NCI-H1417 treated with DMSO at 0.1 percent for 48 hours (cell line): ENCODE data around the gene GPR137C.
"Not testable (repeated sequence)": the region's sequence is repeated elsewhere in the genome, so short reads cannot be mapped to it uniquely, and the experiment has no call there.

ENCODE experiments used
- DNase-seq: peaks from one replicate; lab custom pipeline; 2025; lab: John Stamatoyannopoulos, UW

GPR137C gene

DNA sequence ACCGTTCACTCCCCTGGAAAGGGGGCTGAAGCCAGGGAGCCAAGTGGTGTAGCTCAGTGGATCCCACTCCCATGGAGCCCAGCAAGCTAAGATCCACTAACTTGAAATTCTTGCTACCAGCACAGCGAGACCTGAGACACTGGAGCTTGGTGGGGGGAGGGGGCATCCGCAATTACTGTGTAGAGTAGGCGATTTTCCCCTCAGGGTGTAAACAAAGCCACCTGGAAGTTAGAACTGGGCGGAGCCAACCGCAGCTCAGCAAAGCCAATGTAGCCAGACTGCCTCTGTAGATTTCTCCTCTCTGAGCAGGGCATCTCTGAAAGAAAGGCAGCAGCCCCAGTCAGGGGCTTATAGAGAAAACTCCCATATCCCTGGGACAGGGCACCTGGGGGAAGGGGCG is 15.8 kb downstream of the GPR137C start:
- DNase-seq: not testable (repeated sequence)

GRCh38 chr14:52575858-52576257 is 23.2 kb downstream of the GPR137C start:
- DNase-seq: no peak

- no peak for DNase-seq
These were observed 30.9 kb downstream of the GPR137C start for GRCh38 chr14:52583544-52583943.

- no peak for DNase-seq
These were observed 37.0 kb downstream of the GPR137C start for GRCh38 chr14:52589646-52590045.

DNA sequence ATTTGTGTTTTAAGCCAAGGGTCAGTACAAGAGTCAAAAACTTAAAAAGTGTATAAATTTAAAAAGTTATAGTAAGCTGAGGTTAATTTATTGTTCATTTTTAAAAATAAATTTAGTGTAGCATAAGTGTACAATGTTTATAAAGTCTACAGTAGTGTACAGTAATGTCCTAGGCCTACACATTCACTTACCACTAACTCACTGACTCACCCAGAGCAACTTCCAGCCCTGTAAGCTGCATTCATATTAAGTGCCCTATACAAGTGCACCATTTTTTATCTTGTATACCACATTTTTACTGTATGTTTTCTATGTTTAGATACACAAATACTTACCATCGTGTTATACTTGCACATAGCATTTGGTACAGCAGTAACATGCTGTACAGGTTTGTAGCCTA is 37.7 kb downstream of the GPR137C start:
- DNase-seq: no peak

DNA sequence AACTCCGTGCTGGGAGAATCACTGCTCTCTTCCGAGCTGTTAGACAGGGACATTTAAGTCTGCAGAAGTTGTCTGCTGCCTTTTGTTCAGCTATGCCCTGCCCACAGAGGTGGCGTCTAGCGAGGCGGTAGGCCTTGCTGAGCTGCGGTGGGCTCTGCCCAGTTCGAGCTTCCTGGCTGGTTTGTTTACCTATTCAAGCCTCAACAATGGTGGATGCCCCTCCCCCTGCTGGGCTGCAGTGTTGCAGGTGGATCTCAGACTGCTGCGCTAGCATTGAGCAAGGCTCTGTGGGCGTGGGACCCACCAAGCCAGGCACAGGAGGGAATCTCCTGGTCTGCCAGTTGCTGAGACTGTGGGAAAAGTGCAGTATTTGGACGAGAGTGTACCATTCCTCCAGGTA is 43.7 kb downstream of the GPR137C start:
- no peak for DNase-seq

DNA sequence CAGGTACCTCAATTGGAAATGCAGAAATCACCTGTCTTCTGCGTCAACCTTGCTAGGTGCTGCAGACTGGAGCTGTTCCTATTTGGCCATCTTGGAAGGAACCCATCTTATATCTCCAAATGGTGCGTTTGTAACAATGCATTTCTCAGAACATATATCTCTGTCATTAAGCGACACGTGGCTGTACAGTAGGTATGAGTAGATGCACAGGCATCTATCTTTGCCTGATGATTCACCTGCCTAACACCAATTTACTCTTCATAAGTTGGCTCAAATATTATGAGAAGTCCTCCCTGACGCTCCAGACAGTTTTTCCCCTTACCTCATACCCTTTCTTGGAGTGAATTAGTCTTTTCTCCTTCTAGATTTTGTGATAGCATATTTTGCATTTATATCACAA is 44.2 kb downstream of the GPR137C start:
- no peak for DNase-seq

DNA sequence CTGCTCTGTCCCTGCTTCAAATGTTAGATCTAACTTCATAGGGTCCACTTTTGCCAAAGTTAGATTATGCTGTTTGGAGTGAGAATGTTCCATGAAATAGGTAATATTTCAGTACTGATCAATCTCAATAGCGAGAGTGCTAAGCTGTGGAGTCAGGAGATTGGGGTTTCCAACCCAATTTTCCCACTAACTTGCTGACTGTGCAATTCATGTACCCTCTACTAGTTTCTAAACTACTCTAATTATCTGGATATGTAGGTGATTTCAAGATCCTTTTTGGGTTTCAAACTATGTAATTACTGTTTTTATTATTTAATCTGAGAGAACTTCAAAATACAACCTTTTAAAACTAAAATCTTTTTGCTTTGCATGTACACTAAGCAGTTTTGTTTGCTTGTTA is 45.9 kb downstream of the GPR137C start:
- DNase-seq: no peak

- DNase-seq: no peak
These were observed 47.3 kb downstream of the GPR137C start for GRCh38 chr14:52599974-52600373.

- no peak for DNase-seq
These were observed 49.5 kb downstream of the GPR137C start for GRCh38 chr14:52602131-52602530.

DNA sequence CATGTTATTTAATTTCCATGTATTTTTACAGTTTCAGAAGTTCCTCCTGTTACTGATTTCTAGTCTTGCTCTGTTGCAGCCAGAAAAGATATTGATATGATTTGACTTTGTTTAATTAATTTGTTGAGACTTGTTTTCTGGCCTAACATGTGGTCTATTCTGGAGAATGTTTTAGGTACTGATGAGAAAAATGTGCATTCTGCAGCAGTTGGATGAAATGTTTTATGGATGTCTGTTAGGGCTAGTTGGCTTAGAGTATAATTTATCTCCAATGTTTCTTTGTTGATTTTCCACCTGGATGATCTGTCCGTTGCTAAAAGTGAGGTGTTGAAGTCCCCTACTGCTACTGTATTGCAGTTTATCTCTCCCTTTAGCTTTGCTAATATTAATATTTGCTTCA is 54.4 kb downstream of the GPR137C start:
- no peak for DNase-seq

DNA sequence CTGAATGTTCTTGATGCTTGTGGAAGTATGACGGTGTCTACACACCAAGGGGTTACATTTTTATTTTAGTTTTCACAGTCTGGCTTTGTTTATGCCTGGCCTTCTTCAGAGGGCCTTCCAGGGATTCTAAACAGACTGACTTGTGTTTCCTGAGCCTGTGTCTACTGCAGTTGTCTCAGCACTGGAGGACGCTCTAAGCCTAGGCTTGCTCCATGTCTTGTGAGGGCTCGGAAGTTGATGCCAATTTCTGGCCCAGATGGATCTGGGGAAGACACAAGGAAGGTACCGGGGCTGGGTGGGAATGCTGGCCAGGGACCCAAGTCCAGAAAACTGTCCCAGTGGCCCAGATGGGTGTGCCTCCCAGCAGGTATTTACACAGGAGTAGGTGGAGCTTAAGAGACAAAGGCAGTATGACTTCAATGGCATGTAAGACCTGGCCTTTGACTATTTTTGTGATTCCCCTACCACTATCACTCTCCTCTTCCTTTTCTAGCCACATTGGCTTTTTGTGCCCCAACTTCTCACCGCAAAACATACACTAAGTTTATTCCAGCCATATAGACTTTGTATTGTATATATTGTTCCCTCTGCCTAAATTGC is 56.9 kb downstream of the GPR137C start:
- no peak for DNase-seq

- no peak for DNase-seq
These were observed 57.6 kb downstream of the GPR137C start for GRCh38 chr14:52610187-52610586.

DNA sequence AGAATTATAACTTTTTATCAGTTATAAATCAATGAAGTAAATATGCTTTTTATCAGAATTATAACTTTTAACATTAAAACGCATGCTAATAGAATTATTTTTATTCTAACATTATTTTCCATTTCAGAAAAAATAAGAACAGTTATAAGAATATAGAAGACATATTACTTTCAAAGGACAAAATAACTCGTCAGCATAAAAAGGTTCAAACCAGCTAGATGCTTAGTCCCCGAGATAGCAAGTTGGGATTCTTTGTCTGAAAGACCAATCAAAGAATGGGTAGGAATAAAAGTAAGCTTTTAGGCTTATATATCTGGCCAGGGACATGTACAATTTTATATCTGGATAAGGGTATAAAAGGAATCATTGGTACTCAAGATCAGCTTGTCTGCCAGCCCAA is 66.0 kb downstream of the GPR137C start:
- DNase-seq: no peak

DNA sequence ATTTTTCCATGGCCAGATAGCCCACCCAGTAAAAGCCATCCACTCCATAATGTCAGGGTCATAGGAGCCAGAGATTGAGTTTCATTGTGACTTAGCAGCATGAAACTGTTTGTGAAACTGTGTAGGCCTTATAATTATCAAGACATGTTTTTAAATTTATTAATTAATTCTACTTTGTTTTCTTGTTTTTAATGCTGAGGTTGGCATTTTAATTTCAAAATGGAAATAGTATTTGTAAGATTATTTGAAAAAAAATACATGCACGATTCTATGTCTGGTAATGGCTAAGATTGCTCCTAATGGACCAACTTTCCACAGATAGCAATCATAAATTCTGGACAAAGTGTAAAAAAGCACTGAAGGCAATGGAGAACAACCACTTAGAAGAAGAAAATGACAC is 67.1 kb downstream of the GPR137C start:
- no peak for DNase-seq

DNA sequence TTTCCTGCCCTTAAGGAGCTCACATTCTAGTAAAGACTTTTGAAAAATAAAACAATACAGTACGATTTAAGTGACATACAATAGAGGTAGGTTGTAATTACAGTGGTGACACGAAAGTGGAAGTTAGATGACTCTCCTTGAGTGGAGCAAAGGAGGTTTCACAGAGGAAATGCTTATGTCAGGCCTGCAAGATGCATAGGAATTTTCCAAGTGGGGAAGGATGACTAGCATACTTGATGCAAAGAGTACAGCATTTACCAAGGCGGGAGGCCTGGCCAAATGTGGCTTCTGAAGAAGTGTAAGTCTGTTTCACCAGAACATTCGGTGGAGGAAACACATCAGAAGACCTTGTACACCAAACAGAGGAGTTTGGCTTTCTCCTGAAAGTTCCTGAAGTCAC is 87.5 kb downstream of the GPR137C start:
- DNase-seq: no peak

DNA sequence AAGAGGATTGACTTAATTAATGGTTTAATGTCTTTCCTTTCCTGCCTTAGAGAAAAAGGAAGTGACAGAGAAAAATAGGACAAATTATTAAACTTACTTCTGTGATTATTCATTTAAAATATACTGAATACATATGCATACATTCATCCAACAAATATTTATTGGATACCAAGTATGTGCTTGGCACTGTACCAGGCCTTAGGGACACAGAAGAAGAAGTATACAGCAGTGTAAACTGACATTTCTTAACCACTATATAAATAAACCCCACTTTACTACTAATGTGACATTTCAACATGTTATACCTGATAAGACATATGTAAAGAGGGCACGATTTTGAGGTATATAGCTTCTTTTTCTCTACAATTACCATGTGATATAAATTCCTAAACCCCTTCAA is 89.1 kb downstream of the GPR137C start:
- no peak for DNase-seq

DNA sequence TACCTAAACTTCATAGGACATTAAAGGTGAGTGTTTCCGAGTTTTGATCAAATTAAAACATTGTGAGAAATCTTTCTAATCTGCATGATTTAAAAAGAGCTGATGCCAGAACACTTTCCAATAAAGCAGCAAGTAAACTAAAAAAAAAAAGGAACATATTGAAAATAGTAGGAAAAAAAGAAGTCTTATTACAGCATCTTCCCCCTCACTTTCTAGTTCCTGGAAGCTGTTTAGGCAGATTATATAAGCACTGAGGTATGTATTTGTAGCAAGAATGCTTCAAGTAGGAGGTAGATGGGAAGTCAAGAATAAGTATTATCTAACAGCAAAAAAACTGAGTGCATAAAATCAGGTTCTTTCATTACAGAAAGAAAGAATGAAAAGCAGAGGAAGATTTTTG is 96.9 kb downstream of the GPR137C start:
- DNase-seq: no peak

GRCh38 chr14:52650774-52651173 is 98.1 kb downstream of the GPR137C start:
- DNase-seq: no peak

GRCh38 chr14:52656905-52657304 is 104.3 kb downstream of the GPR137C start:
- DNase-seq: no peak

GRCh38 chr14:52660325-52660724 is 107.7 kb downstream of the GPR137C start:
- DNase-seq: no peak

- DNase-seq: no peak
These were observed 108.2 kb downstream of the GPR137C start for GRCh38 chr14:52660832-52661231.

DNA sequence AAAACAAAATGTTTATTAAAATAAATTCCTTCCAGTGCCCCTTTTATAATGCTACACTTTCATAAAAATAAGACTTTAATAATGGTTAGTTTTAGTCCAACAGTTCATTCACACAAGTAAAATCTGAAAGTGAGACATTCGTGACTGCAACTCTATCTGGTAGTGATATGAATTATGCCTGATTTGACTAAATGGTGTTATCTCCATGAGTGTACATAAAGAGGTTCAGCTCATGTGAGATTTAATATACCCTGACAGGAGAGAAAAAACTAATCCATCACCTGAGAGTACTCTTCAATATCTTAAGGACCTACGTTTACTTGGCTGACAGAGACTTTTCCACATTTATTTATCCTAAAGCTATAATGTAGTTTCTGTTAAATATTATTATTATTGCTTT is 108.7 kb downstream of the GPR137C start:
- DNase-seq: no peak

GRCh38 chr14:52663850-52664249 is 111.2 kb downstream of the GPR137C start:
- no peak for DNase-seq

GRCh38 chr14:52678591-52678990 is 126.0 kb downstream of the GPR137C start:
- DNase-seq: no peak
